Keratinocyte (primary cell): ENCODE results near the gene EEF1G. TPM values are rescaled to one million over a fixed set of nuclear protein-coding genes. Genes with fewer than 3 reads are reported as not detected.

ENCODE experiments used
- DNase-seq: peaks from one replicate; pipeline ENCODE4 v3.0.0-alpha.2; 2011; ENCODE audit warnings: low read depth, missing footprints, low spot score
- FAIRE-seq: peaks from 2 replicates; lab custom pipeline; 2011; peaks lifted over from hg19 to GRCh38; lab: Jason Lieb, UNC
- H2AFZ ChIP-seq: 2 replicates; pipeline ENCODE4 v1.6.0; 2012; ENCODE audit warnings: low read length, control low read depth, inconsistent platforms; ENCODE audit not compliant: control insufficient read depth
- H3K27ac ChIP-seq: 2 replicates; pipeline ENCODE4 v1.5.1; 2011; ENCODE audit warnings: low read length; ENCODE audit not compliant: control insufficient read depth, insufficient read depth
- H3K27me3 ChIP-seq: 3 replicates; pipeline ENCODE4 v1.6.0; 2011; ENCODE audit warnings: low read length; ENCODE audit not compliant: control insufficient read depth, insufficient read depth; ENCODE audit errors: extremely low read depth
- H3K36me3 ChIP-seq, 2 experiments: 2 replicates in 1 of 2; 3 replicates in 1 of 2; pipeline ENCODE4 v1.5.1; 2011; ENCODE audit warnings: low read length in 2 of 2, mild to moderate bottlenecking in 1 of 2; ENCODE audit not compliant: control insufficient read depth in 2 of 2, insufficient read depth in 2 of 2; ENCODE audit errors: extremely low read depth in 1 of 2
- H3K4me1 ChIP-seq: 3 replicates; pipeline ENCODE4 v1.5.1; 2011; ENCODE audit warnings: low read length; ENCODE audit not compliant: control insufficient read depth, insufficient read depth; ENCODE audit errors: extremely low read depth
- H3K4me2 ChIP-seq: 3 replicates; pipeline ENCODE4 v1.6.0; 2011; ENCODE audit warnings: low read depth, low read length; ENCODE audit not compliant: control insufficient read depth, insufficient read depth; ENCODE audit errors: extremely low read depth
- H3K4me3 ChIP-seq, 3 experiments: fragments of 200-600 bp in 1 of 3; sonication (generic) in 1 of 3; 2 replicates in 2 of 3; 3 replicates in 1 of 3; pipeline ENCODE4 v1.5.1; 2011 to 2016; ENCODE audit warnings: low read length in 3 of 3, mild to moderate bottlenecking in 3 of 3, control low read depth in 2 of 3, inconsistent platforms in 1 of 3, low read depth in 1 of 3, mixed read lengths in 1 of 3, mixed run types in 1 of 3, moderate library complexity in 1 of 3; ENCODE audit not compliant: control insufficient read depth in 2 of 3, insufficient read depth in 2 of 3; ENCODE audit errors: extremely low read depth in 1 of 3
- H3K79me2 ChIP-seq: 2 replicates; pipeline ENCODE4 v1.6.0; 2012; ENCODE audit warnings: low read length; ENCODE audit not compliant: control insufficient read depth, insufficient read depth
- H3K9ac ChIP-seq: 3 replicates; pipeline ENCODE4 v1.6.0; 2011; ENCODE audit warnings: low read length; ENCODE audit not compliant: control insufficient read depth, insufficient read depth; ENCODE audit errors: extremely low read depth
- H3K9me1 ChIP-seq: 3 replicates; pipeline ENCODE4 v1.6.0; 2011; ENCODE audit warnings: low read length; ENCODE audit not compliant: control insufficient read depth, insufficient read depth; ENCODE audit errors: extremely low read depth
- H3K9me3 ChIP-seq: 2 replicates; pipeline ENCODE4 v1.5.1; 2012; ENCODE audit warnings: low read depth, low read length; ENCODE audit not compliant: control insufficient read depth
- H4K20me1 ChIP-seq: 3 replicates; pipeline ENCODE4 v1.6.0; 2011; ENCODE audit warnings: low read length; ENCODE audit not compliant: control insufficient read depth, insufficient read depth; ENCODE audit errors: extremely low read depth
- EZH2 ChIP-seq: IDR thresholded peaks from one replicate; pipeline ENCODE4 v1.6.1; 2012; ENCODE audit warnings: inconsistent platforms, mild to moderate bottlenecking, low read length, moderate library complexity
- dilution Hi-C: fragments of 300-500 bp; cut with MboI; formaldehyde crosslinking; loops from one replicate; pipeline ENCODE4 v1.7.0; 2020; ENCODE audit warnings: low sequenced_read_pairs; ENCODE audit not compliant: extremely low pct_ligation_motif_present
- polyA plus RNA-seq, 5 experiments: library from polyadenylated mRNA; depleted of rRNA in 3 of 5; stranded (reverse) in 3 of 5; stranded (forward) in 1 of 5; unstranded in 1 of 5; fragments of >200 nt; gene quantifications; 1 replicate in 1 of 5; 2 replicates in 3 of 5; 3 replicates in 1 of 5; pipeline versions ENCODE4 v1.2.1 to v1.2.3, GENCODE V29; 2011 to 2012; ENCODE audit warnings: missing spikeins in 2 of 5, low read depth in 1 of 5, low replicate concordance in 1 of 5
- TF ChIP-seq, protein P1 (sequence below), 3 experiments: IDR thresholded peaks in 1 of 3; conservative IDR thresholded peaks in 1 of 3; optimal IDR thresholded peaks in 1 of 3; 2 replicates in 2 of 3; 3 replicates in 1 of 3; pipeline versions ENCODE3 to v1.5.1; 2011; ENCODE audit warnings: low read length in 3 of 3, mild to moderate bottlenecking in 3 of 3, moderate library complexity in 2 of 3, control low read depth in 1 of 3, inconsistent platforms in 1 of 3; ENCODE audit not compliant: insufficient read depth in 2 of 3; ENCODE audit errors: extremely low read depth in 1 of 3

EEF1G gene
- polyA plus RNA-seq, 1 donor (not counting 4 experiments of a cell fraction or from before 2014, with no cell fraction given): 1,735 TPM

DNA sequence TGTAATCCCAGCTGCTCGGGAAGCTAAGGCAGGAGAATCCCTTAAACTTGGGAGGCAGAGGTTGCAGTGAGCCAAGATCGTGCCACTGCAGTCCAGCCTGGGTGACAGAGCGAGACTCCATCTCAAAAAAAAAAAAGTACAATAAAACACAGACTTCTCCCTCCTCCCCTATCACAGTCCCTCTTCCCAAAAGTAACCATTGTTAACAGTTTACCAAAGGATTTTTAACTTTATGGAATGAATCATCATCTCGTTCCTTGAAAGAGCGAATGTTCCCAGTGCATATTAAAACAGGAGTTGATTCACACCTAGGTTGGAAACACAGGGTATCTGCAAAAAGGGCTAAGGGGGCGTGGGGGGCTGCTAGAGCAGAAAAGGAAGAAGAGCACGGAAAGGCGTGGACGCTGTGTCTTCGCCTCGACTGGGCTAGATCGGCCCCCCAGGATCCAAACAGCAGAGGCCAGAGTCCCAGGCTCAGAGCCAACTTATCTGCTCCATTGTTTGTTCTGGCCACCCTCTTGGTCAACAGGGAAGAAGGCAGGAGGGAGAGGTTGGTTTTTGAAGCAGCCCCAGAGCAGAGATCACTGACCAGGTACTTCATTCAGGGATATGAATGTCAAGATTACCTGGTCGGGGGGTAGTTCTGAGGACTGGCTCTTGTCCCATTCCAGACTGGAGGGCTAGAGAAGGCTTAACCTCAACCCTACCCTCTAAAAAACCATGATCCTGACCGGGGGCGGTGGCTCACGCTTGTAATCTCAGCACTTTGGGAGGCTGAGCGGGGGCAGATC lies 25.0 kb downstream of the EEF1G start:
- H3K4me3 ChIP-seq: no peak overlapping the region
- H4K20me1 ChIP-seq: no peaks in the 10 kb centered on the region
- dilution Hi-C loops: no loop called here
- peak overlapping the region; percentile 25 for H3K9ac ChIP-seq
- H3K79me2 ChIP-seq: peaks cover 28% of the 10 kb centered on the region
- peaks cover 42% of the 10 kb centered on the region for H3K4me1 ChIP-seq
- H3K4me2 ChIP-seq: peak overlapping the region; percentile 89
- FAIRE-seq: no peak
- no peak for DNase-seq
- no peaks in the 10 kb centered on the region for H3K9me1 ChIP-seq
- H3K9me3 ChIP-seq: no peaks in the 10 kb centered on the region
- no peak overlapping the region for H2AFZ ChIP-seq
- no peaks in the 10 kb centered on the region for H3K27me3 ChIP-seq
- no peak for TF ChIP-seq EZH2
- TF ChIP-seq, protein P1, sequence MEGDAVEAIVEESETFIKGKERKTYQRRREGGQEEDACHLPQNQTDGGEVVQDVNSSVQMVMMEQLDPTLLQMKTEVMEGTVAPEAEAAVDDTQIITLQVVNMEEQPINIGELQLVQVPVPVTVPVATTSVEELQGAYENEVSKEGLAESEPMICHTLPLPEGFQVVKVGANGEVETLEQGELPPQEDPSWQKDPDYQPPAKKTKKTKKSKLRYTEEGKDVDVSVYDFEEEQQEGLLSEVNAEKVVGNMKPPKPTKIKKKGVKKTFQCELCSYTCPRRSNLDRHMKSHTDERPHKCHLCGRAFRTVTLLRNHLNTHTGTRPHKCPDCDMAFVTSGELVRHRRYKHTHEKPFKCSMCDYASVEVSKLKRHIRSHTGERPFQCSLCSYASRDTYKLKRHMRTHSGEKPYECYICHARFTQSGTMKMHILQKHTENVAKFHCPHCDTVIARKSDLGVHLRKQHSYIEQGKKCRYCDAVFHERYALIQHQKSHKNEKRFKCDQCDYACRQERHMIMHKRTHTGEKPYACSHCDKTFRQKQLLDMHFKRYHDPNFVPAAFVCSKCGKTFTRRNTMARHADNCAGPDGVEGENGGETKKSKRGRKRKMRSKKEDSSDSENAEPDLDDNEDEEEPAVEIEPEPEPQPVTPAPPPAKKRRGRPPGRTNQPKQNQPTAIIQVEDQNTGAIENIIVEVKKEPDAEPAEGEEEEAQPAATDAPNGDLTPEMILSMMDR (optimal IDR thresholded peaks at IDR 0.05 in 1 of 3, IDR thresholded peaks at IDR 0.05 in 1 of 3, conservative IDR thresholded peaks at IDR 0.05 in 1 of 3; ENCODE audit: extremely low read depth in 1 of 3, insufficient read depth in 2 of 3, low read length in 3 of 3): no peak
- H3K27ac ChIP-seq: peak overlapping the region; percentile 95
- peaks cover 0 to 9% of the 10 kb centered on the region in 2 experiments for H3K36me3 ChIP-seq

DNA sequence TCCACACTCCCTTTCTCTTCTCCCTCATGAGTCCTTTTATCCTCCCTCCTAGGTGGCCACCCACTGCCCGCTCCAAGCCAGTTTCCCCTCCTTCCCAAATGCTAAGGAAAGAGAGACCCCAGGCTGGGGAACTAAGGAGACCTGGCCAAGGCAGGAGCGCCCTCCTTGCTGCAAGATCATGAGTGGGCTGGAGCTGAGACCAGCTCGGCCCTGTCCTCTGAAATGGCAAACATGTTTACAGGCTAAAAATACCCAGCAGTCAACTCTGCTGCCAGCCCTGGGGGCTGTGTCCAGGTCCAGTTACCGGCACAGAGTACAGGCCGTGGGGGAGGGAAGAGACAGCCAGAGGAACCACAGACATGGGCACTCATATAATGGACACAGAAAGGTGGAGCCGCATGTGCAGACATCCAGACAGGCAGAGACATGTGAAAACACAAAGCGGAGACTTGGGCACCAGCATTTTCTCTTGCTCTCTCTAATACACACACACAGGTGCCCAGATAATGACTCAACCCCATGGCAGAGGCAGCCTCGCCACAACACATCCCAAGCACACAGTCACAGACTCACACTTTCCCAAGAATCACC lies 25.9 kb downstream of the EEF1G start:
- H4K20me1 ChIP-seq: peaks cover 6% of the 10 kb centered on the region
- peaks cover 44% of the 10 kb centered on the region for H3K4me1 ChIP-seq
- H3K36me3 ChIP-seq: peaks cover 6 to 14% of the 10 kb centered on the region in 2 experiments
- no peaks in the 10 kb centered on the region for H3K27me3 ChIP-seq
- FAIRE-seq (peak; percentile 90), DNase-seq (peak; percentile 98)
- TF ChIP-seq EZH2: no peak
- TF ChIP-seq, protein P1 (optimal IDR thresholded peaks at IDR 0.05 in 1 of 3, IDR thresholded peaks at IDR 0.05 in 1 of 3, conservative IDR thresholded peaks at IDR 0.05 in 1 of 3; ENCODE audit: extremely low read depth in 1 of 3, insufficient read depth in 2 of 3, low read length in 3 of 3): no peak
- H3K9me1 ChIP-seq: no peaks in the 10 kb centered on the region
- H3K9ac ChIP-seq: peak overlapping the region; percentile 82
- peaks cover 38% of the 10 kb centered on the region for H3K79me2 ChIP-seq
- peak overlapping the region; percentile 89 for H3K4me2 ChIP-seq
- H3K4me3 ChIP-seq: peak overlapping the region; percentile 76 to 100 (median 89)
- peak overlapping the region; percentile 95 for H3K27ac ChIP-seq
- H2AFZ ChIP-seq: no peak overlapping the region
- dilution Hi-C loops: no loop called here
- no peaks in the 10 kb centered on the region for H3K9me3 ChIP-seq
